Measurements from ENCODE around the gene EEA1. TPM values are rescaled to one million over a fixed set of nuclear protein-coding genes. Genes with fewer than 3 reads are reported as not detected.

The EEA1 gene
- total RNA-seq, 1 donor from 2014 or later: 18.9 TPM

DNA sequence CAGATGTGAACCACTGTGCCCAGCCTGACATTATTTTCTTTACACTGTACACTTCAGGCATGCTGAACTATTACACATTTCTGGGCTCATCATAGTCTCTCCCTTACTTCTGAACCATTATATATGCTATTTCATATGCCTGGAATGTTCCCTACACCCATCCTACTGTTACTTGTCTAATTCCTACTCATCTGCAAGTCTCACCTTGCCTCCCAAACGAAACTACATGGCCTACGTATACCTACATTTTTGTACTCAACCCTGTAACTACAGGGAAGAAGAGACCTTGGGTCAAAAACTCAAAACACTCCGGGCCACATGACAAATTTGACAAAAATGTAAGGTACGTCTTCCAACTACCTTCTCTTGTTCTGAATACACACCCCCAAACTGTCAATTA is 9.5 kb upstream of the EEA1 start:
- DNase-seq (ENCODE audit: low read depth, low spot score): no peak

DNA sequence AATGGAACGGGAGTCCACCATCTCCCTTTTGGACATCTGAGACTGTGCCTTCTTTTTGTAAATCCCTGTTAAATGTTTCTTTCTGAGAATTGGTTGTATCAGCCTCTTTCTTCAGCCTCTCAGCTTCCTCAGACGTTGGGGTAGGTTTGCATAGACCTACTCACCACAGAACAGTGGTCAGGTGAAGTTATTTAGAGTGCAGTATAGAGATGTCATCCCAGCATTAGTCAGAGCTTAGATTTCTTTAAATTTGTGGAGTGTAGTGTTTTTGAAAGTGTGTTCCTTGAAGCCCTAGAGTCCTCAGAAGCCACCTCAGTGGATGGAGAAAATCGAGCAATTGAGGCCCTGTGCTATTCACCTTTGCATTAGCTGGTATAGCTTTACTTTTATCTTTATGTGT is 8.9 kb upstream of the EEA1 start:
- DNase-seq (ENCODE audit: low read depth, low spot score): no peak

DNA sequence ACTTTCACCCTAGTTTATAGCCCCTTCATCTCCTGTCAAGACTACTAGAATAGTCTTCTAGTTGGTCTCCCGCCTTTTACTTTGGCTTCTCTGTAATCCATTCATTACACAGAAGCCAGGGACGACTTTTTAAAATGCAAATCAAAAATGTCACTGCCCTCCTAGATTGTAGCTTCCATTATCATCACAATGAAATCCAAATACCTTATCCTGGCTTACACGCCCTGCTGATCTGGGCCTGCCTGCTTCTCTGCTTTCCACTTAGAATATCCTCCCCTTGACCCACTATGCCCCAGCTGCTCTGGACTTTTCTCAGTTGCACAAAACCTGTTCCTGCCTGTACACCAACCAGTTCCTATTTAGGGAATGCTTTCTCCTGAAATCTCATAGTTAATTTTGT is 4.5 kb upstream of the EEA1 start:
- no peak for DNase-seq (ENCODE audit: low read depth, low spot score)

GRCh38 chr12:92930421-92930820 is 1.3 kb upstream of the EEA1 start:
- DNase-seq (ENCODE audit: low read depth, low spot score): no peak

GRCh38 chr12:92929983-92930382 is 888 bp upstream of the EEA1 start:
- no peak for DNase-seq (ENCODE audit: low read depth, low spot score)

- DNase-seq (ENCODE audit: low read depth, low spot score): no peak
These were observed 604 bp downstream of the EEA1 start for GRCh38 chr12:92928421-92928961.

DNA sequence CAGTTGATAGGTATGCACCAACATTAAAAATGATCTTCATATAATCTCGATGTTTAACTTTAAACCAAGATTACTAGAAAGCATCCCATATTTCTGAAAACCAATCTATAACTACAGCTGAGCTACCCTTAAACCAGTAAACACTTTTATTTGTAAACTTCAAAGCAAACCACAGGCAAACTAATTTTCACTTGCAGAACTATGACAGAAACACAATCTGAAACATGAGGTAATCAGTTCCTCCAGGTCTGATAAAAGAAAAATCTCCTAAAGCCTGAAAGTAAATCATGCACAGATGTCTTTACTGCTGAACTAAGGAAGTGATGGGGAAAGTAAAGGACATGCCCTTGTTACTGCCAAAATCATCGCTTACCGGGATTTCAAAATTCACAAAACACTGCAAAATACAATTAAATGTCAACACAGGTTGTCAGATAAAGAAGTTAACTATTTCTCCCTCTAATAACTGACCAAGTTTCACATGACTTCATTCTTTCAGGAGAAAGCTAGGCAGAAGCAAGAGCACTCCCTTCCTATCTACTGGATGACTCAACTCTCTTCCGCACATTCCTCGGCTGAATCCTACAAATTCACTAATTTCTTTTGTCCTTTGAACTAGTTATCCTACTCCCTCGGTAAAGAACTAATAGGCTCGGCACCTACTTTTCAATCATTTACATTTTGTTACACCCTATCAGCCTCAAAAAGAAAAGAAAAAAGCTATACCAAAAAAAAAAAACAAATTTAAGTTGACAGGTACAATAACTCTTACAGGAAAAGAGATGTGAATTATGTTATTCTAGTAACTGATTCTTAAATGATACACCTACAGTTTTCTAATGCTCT is 1.4 kb downstream of the EEA1 start:
- DNase-seq (ENCODE audit: low read depth, low spot score): peak; percentile 37

DNA sequence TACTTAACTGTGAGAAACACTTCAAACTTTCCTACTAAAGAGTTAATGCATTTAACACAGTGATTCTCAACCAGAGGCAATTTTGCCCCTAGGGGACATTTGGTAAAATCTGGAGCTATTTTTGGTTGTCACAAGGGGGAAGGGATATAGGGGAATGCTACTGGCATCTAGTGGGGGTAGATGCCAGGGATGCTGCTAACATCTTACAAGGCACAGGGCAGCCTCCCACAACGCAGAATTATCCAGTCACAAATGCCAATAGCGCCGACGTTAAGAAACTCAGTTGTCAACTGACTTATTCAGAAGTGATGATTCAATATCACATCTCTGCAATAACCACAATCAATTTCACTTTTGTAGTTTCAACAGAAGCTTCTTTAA is 2.0 kb downstream of the EEA1 start:
- no peak for DNase-seq (ENCODE audit: low read depth, low spot score)

- DNase-seq (ENCODE audit: low read depth, low spot score): no peak
These were observed 2.5 kb downstream of the EEA1 start for GRCh38 chr12:92926549-92926948.

GRCh38 chr12:92921877-92922276 is 7.2 kb downstream of the EEA1 start:
- no peak for DNase-seq (ENCODE audit: low read depth, low spot score)

DNA sequence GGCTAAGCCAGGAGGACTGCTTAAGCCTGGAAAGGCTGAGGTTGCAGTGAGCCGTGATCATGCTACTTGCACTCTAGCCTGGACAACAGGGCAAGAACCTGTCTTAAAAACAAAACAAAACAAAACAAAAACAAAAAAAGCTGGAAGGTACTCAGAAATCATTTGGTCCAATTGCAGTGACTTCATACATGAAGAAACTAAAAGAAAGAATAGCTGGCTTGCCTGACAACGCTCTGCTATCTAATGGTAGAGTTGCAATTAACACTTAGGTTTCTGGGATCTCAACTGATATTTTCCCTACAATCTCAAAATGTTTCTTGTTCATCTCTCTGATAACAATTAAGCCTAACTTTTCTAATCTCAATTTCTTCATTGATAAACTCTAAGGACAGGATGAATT is 13.7 kb downstream of the EEA1 start:
- DNase-seq (ENCODE audit: low read depth, low spot score): no peak

GRCh38 chr12:92914170-92914569 is 14.9 kb downstream of the EEA1 start:
- no peak for DNase-seq (ENCODE audit: low read depth, low spot score)

- no peak for DNase-seq (ENCODE audit: low read depth, low spot score)
These were observed 16.4 kb downstream of the EEA1 start for GRCh38 chr12:92912672-92913071.

DNA sequence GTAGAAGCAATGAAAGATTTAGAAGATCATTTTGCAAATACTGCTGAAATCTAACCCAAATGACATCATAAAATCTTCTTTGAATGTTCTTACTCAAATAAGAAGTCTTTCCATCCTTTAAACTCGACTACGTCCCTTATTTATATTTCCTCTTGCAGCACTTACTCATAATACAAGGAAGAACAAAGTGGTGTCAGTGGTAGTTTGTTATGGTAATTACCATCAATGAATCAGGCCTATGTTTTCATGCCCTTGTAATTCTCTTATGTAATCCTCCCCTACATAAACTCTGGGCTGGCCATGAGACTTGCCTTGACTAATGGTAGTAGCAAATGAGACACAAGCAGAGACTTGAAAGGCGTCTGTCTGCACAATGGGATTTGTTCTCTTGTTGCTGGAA is 17.0 kb downstream of the EEA1 start:
- no peak for DNase-seq (ENCODE audit: low read depth, low spot score)

GRCh38 chr12:92911339-92911738 is 17.8 kb downstream of the EEA1 start:
- no peak for DNase-seq (ENCODE audit: low read depth, low spot score)

GRCh38 chr12:92908108-92908507 is 21.0 kb downstream of the EEA1 start:
- DNase-seq (ENCODE audit: low read depth, low spot score): no peak

- DNase-seq (ENCODE audit: low read depth, low spot score): no peak
These were observed 23.1 kb downstream of the EEA1 start for GRCh38 chr12:92905811-92906554.

DNA sequence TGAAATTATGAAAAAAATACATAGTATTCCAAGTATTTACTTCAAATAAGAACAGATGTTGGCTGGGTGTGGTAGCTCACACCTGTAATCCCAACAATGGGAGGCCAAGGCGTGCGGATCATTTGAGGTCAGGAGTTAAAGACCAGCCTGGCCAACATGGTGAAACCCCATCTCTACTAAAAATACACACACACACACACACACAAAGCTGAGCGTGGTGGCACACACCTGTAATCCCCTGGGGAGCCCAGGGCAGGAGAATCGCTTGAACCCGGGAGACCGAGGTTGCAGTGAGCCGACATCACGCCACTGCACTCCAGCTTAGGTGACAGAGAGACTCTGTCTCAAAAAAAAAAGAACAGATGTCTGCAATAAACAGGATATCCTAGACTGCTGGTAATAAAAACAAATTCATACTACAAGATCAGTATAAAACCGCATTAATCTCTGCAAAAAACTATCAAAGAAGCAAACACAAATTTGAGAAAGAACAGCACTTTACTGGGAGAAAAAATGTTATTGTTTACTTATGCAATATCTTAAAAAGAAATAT is 23.8 kb downstream of the EEA1 start:
- DNase-seq (ENCODE audit: low read depth, low spot score): no peak

DNA sequence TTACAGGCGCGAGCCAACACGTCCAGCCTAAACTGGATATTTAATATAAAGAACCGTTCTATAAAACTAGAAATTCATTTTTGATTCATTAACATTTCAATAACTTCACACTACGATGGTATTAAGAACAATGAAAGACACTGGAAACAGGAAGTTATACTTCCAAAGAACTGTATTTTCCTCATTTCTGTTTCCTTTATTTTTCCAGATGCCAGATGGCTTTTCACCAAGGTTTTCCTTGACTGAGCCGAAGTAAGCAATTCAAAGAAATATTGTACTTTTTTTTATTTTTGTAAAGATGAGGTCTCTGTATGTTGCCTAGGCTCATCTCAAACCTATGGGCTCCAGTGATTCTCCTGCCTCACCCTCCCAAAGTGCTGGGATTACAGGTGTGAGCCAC is 28.2 kb downstream of the EEA1 start:
- DNase-seq (ENCODE audit: low read depth, low spot score): peak; percentile 20

GRCh38 chr12:92899386-92900001 is 29.6 kb downstream of the EEA1 start:
- DNase-seq (ENCODE audit: low read depth, low spot score): peak; percentile 76

GRCh38 chr12:92898755-92899154 is 30.3 kb downstream of the EEA1 start:
- DNase-seq (ENCODE audit: low read depth, low spot score): no peak

DNA sequence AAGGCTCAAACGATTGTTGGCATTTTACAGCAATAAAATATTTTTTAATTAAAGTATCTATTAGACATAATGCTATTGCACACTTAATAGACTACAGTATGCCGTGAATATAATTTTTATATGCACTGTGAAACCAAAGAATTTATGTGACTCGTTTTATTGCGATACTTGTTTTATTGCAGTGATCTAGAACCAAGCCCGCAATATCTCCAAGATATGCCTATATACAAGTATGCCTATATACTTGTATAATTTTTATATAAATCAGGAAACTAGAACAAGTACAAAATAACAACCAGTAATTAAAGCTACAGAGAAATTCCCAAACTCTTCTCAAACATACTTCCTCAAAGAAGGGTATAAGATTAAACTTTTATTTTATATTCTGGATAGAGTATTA is 31.3 kb downstream of the EEA1 start:
- no peak for DNase-seq (ENCODE audit: low read depth, low spot score)
